NCI-H2196 treated with DMSO at 0.1 percent for 48 hours (cell line): ENCODE measurements around the gene METTL6.
"Not testable (repeated sequence)": the region's sequence is repeated elsewhere in the genome, so short reads cannot be mapped to it uniquely, and the experiment has no call there.

Source experiments
- DNase-seq: peaks from one replicate; lab custom pipeline; 2025; ENCODE audit not compliant: unreplicated experiment; lab: John Stamatoyannopoulos, UW

Gene METTL6

DNA sequence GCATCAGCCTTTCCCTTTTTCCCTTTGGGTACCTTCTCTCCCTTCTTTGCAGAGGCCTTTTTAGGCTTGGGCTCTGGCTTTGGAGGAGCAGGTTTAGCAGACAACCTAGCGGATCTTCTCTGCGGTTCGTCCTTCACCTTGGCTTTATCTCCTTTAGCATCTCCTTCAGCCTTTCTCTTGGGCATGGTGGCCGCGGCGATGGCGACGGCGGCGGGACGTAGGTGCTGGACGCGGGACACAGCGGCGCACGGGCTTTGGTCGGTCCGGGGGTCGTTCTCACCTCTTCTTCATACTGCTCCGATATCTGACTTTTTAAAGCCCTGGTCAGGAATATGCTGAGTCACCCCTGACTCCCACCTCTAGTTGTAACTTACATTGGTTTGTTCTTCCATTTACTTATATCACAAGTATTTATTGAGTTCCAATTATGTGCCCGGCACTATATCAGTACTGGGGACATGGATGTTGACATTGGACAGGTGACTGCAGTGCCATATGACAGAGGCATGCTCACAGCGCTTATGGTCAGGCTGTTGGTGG lies 51.8 kb downstream of the METTL6 start:
- no peak for DNase-seq

DNA sequence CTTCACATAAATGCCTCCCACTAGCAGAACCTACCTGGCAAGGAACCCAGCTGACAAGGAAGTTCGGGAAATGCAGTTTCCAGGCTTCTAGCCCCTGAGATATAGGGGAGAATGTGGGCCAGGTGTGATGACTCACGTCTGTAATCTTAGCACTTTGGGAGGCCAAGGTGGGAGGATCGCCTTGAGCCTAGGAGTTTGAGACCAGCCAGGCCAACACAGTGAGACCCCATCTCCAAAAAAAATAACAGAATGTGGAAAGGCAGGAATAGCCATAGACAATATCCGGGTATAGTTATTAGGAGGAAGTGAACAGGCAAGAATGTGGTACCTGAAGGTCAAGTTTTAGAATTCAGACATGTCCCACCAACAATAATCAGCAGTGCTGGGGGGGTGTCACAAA lies 54.4 kb downstream of the METTL6 start:
- DNase-seq = no peak

DNA sequence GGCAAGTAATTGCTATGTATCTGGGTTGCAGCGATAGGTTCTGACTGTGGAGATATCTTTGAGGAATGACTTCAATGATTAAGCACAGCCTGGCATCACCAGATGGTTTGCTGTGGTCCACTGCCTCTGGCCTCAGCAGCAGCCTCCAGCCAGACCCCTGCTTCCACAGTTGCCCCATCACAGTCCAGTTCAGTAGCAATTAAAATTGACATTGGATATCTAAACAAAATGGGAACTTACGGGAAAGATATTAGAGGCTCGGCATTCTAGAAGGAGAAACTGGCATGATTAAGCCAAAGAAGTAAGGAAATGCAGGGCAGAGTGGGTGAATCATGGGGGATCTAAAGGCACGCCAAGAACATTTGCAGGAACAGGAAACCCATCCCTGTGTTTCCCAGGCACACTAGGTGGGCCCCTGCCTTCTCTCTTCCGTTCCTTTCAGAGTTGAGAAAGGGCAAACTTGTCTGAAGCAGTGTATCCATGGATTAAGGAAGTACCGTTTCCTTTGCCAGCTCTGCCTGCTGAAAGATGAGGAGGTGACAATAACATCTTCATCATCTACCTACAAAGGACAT lies 58.7 kb downstream of the METTL6 start:
- no peak for DNase-seq

DNA sequence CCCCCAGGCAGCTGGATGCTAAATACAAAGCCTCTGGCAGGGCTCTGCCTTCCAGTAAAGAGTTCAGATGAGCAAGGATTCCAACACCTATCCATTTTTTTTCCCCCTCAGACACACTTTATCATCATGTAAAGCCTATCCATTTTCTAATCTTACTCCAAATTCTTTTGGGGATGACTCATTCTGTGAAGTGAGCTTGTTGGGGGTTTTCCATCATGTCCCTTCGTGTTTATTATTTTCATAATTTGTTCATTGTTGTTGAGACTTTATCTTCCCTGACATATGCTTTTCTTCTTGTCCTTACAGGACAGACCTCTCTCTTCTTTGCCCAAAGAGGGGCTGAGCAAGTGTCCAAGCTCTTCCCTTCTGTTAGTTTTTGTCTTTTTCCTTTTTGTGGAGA lies 60.3 kb downstream of the METTL6 start:
- no peak for DNase-seq

DNA sequence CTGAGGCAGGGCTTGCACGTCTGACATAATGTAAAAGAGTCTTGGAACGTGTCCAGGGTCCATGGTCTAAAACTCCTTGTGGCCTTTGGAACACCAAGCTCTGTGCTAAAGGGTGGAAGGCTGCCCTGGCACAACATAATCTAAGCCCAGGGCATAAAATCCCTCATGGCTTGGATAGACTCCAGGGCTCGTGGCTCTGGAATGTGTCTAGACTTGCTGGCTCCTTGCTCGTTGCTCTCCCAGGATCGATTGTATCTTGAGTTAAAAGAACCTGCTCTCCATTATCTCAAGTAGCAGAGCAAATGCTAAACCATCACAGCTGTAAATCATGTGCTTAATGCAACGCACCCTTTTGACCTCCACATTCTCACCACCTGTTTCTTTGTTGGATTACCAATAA lies 63.3 kb downstream of the METTL6 start:
- not testable (repeated sequence) for DNase-seq

DNA sequence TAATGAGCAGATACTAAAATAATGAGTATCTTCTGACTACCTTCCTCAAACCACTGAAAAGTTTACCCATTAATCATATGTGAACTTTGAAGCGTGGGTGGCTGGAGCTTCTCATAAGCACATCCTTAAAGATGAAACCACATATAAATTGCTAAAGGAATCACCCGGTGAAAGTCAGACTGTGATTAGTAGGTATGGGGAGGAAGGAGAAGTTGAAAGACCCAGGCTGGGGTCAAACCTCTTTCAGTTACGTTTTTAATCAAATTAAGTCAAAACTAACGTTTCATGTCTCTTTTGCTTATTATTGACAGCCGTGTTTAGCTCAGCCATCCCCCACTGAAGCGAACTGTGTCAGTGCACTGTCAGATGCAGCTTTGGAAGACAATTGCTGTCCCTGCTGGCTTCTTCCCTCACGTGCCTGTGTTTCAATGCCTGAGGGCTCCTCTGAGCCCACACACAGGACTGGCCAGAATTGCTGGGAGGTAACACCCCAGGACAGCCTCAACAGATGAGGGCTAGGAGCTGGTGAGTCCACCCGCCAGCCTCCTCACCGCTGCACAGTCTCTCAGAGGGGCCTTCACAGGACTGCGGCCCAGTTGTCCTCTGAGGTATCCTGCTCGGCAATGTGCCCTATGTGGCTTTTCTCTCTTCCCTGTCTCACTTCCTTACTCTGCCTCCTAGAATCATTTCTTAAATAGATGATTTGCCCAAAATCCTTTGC lies 65.7 kb downstream of the METTL6 start:
- no peak for DNase-seq

DNA sequence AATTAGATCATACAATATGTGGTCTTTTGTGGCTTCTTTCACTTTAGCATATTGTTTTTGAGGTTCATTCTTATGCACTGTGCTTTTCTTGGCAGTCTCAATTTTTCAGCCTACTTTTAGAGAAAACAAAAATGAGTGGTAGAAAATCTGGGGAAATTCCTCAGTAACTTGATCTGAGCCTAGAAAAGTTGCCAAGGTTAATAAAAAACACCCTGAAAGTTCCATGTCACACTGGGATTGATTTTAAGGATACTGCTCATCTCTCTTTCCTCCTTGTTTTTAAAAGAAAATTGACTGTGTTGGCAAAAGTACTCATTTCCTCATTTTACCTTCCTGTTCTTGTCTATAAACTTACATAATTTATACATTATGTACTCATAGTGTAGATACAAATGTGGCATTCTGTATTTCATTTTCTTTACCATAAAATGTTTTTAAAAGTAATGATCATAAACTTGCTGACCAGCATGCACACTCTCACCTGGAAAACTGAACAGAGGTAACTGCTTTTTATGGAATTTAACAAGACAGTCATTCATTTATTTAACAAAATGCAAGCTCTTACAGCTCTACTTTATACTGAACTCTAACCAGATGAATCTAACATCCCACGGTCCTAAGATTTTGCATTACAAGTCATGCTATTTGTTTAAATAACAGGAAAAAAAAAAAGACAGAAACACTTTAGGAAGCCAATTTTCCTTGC lies 66.4 kb downstream of the METTL6 start:
- no peak for DNase-seq
